Measurements from ENCODE around the gene L3MBTL3. TPM values are rescaled to one million over a fixed set of nuclear protein-coding genes. Genes with fewer than 3 reads are reported as not detected.

L3MBTL3 gene
- polyA plus RNA-seq, 1 experiment = 6.8 TPM

- no peak overlapping the region for H3K4me3 ChIP-seq (ENCODE audit: low read depth, low read length)
- ChIA-PET CTCF (interaction anchor here (0.6 kb wide), 1 partner anchor 8 kb away, joined by 3 read pairs; no protein-coding TSS in a partner anchor), POLR2A (no interaction called here)
- no peak for DNase-seq (ENCODE audit: low read depth)
- no peaks in the 10 kb centered on the region for H3K27me3 ChIP-seq (ENCODE audit: control insufficient read depth, insufficient read depth, low read length)
- no peaks in the 10 kb centered on the region for H3K36me3 ChIP-seq (ENCODE audit: control insufficient read depth, insufficient read depth, low read length)
- TF ChIP-seq, protein P1, sequence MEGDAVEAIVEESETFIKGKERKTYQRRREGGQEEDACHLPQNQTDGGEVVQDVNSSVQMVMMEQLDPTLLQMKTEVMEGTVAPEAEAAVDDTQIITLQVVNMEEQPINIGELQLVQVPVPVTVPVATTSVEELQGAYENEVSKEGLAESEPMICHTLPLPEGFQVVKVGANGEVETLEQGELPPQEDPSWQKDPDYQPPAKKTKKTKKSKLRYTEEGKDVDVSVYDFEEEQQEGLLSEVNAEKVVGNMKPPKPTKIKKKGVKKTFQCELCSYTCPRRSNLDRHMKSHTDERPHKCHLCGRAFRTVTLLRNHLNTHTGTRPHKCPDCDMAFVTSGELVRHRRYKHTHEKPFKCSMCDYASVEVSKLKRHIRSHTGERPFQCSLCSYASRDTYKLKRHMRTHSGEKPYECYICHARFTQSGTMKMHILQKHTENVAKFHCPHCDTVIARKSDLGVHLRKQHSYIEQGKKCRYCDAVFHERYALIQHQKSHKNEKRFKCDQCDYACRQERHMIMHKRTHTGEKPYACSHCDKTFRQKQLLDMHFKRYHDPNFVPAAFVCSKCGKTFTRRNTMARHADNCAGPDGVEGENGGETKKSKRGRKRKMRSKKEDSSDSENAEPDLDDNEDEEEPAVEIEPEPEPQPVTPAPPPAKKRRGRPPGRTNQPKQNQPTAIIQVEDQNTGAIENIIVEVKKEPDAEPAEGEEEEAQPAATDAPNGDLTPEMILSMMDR (IDR thresholded peaks at IDR 0.05; ENCODE audit: insufficient read depth, low read depth, low read length) = no peak
These were observed 51.9 kb downstream of the L3MBTL3 start for GRCh38 chr6:130070326-130070725.

GRCh38 chr6:130070792-130071191, 52.4 kb downstream of the L3MBTL3 start:
- Histone ChIP-seq H3K4me3 (ENCODE audit: low read depth, low read length) (no peak overlapping the region), H3K36me3 (ENCODE audit: control insufficient read depth, insufficient read depth, low read length) (no peaks in the 10 kb centered on the region), H3K27me3 (ENCODE audit: control insufficient read depth, insufficient read depth, low read length) (no peaks in the 10 kb centered on the region)
- DNase-seq (ENCODE audit: low read depth) = no peak
- TF ChIP-seq, protein P1 (IDR thresholded peaks at IDR 0.05; ENCODE audit: insufficient read depth, low read depth, low read length) = no peak
- ChIA-PET POLR2A (no interaction called here), CTCF (interaction anchor here (0.6 kb wide), 1 partner anchor 8 kb away, joined by 3 read pairs; no protein-coding TSS in a partner anchor)

DNA sequence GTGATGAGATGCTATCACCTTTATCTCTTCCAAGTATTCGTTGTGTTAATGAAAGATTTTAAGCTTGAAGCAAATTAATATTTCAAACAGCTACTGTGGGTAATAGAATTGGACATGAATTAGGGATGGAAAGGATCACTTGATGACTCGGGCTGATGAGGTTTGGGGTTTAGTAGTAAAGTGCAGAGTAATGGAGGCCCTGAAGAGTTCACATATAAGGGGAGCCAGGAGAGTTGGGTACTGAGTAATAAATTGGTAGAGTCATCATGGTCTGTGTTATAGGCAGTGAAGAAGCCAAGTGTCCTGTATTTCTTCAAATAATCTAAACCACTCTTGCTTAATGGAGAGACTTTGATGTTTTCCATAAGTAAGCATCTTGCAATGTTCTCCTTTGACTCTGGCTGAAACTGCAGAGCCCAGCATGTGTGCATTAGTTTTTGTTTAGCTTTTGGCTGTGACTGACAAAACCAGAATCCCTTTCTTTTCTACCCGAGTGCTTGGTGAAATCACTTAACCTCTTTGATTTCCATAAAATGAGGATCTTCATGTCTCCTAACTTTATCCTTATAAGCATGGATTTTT, 57.6 kb downstream of the L3MBTL3 start:
- DNase-seq (ENCODE audit: low read depth) = no peak
- ChIA-PET POLR2A (no interaction called here), CTCF (interaction anchor here (0.8 to 1.3 kb wide), 2 partner anchors 11 to 35 kb away, joined by 3 to 4 read pairs; no protein-coding TSS in a partner anchor)
- TF ChIP-seq, protein P1 (IDR thresholded peaks at IDR 0.05; ENCODE audit: insufficient read depth, low read depth, low read length) = no peak
- Histone ChIP-seq H3K27me3 (ENCODE audit: control insufficient read depth, insufficient read depth, low read length) (no peaks in the 10 kb centered on the region), H3K4me3 (ENCODE audit: low read depth, low read length) (no peak overlapping the region), H3K36me3 (ENCODE audit: control insufficient read depth, insufficient read depth, low read length) (no peaks in the 10 kb centered on the region)

- no peak for DNase-seq (ENCODE audit: low read depth)
- TF ChIP-seq, protein P1 (IDR thresholded peaks at IDR 0.05; ENCODE audit: insufficient read depth, low read depth, low read length) = peak; percentile 16; the same call in 1 of the 2 replicates
- CTCF ChIA-PET = interaction anchor here (1.3 kb wide), 1 partner anchor 11 kb away, joined by 4 read pairs; no protein-coding TSS in a partner anchor
These were observed 58.1 kb downstream of the L3MBTL3 start for GRCh38 chr6:130076512-130076911.

GRCh38 chr6:130090796-130091195, 72.4 kb downstream of the L3MBTL3 start:
- Histone ChIP-seq H3K36me3 (ENCODE audit: control insufficient read depth, insufficient read depth, low read length) (no peaks in the 10 kb centered on the region), H3K4me3 (ENCODE audit: low read depth, low read length) (no peak overlapping the region), H3K27me3 (ENCODE audit: control insufficient read depth, insufficient read depth, low read length) (no peaks in the 10 kb centered on the region)
- DNase-seq (ENCODE audit: low read depth) = no peak
- TF ChIP-seq, protein P1 (IDR thresholded peaks at IDR 0.05; ENCODE audit: insufficient read depth, low read depth, low read length) = no peak
- CTCF ChIA-PET = no interaction called here
- POLR2A ChIA-PET = no interaction called here

More at GRCh38 chr6:130076512-130076911, 58.1 kb downstream of the L3MBTL3 start:
- H3K27me3 ChIP-seq (ENCODE audit: control insufficient read depth, insufficient read depth, low read length) = no peaks in the 10 kb centered on the region
- POLR2A ChIA-PET = no interaction called here
- H3K36me3 ChIP-seq (ENCODE audit: control insufficient read depth, insufficient read depth, low read length) = no peaks in the 10 kb centered on the region
- H3K4me3 ChIP-seq (ENCODE audit: low read depth, low read length) = no peak overlapping the region

Measured in BJ (cell line).